CD14-positive monocyte (primary cell): Measurements from ENCODE around the gene CENPP. TPM values are rescaled to one million over a fixed set of nuclear protein-coding genes. Genes with fewer than 3 reads are reported as not detected.

ENCODE experiments used
- DNase-seq, 3 donors: peaks; one replicate each; pipeline ENCODE4 v3.0.0-alpha.2; 2011 to 2022
- H2AFZ ChIP-seq: 2 replicates; pipeline ENCODE4 v1.6.0; 2012; ENCODE audit warnings: mild to moderate bottlenecking, low read depth, low read length, inconsistent platforms; ENCODE audit not compliant: insufficient read depth, poor library complexity, severe bottlenecking
- H3K27ac ChIP-seq, 2 donors: 1 replicate in 1 of 2; 2 replicates in 1 of 2; pipeline ENCODE4 v1.5.1; 2012 to 2013; ENCODE audit warnings: low read length in 2 of 2, control low read depth in 1 of 2, inconsistent platforms in 1 of 2, low read depth in 1 of 2, mild to moderate bottlenecking in 1 of 2
- H3K27me3 ChIP-seq, 2 donors: one replicate each; pipeline versions ENCODE4 v1.6.0 to v1.6.1; 2011 to 2013; ENCODE audit warnings: low read length in 2 of 2; ENCODE audit not compliant: control insufficient read depth in 2 of 2, insufficient read depth in 2 of 2
- H3K36me3 ChIP-seq, 2 donors: replicated peaks in 1 of 2; 1 replicate in 1 of 2; 2 replicates in 1 of 2; pipeline versions ENCODE4 v1.5.1 to v1.6.1; 2012 to 2013; ENCODE audit warnings: low read length in 2 of 2, control low read depth in 1 of 2, inconsistent platforms in 1 of 2, mild to moderate bottlenecking in 1 of 2; ENCODE audit not compliant: insufficient read depth in 2 of 2, control insufficient read depth in 1 of 2
- H3K4me1 ChIP-seq, 2 donors: 1 replicate in 1 of 2; 2 replicates in 1 of 2; pipeline versions ENCODE4 v1.5.1 to v1.6.1; 2012 to 2013; ENCODE audit warnings: low read length in 2 of 2, control low read depth in 1 of 2, inconsistent platforms in 1 of 2, mild to moderate bottlenecking in 1 of 2, moderate library complexity in 1 of 2; ENCODE audit not compliant: insufficient read depth in 2 of 2, control insufficient read depth in 1 of 2
- H3K4me2 ChIP-seq: replicated peaks from 2 replicates; pipeline ENCODE3; 2012; ENCODE audit warnings: low read length, moderate library complexity, mild to moderate bottlenecking; ENCODE audit not compliant: poor library complexity, severe bottlenecking; ENCODE audit errors: extremely low read depth
- H3K4me3 ChIP-seq, 3 experiments: fragments of 200-600 bp in 1 of 3; sonication (generic) in 1 of 3; replicated peaks in 1 of 3; 1 replicate in 2 of 3; 2 replicates in 1 of 3; pipeline ENCODE4 v1.5.1; 2011 to 2013; ENCODE audit warnings: low read length in 3 of 3, mild to moderate bottlenecking in 3 of 3, control low read depth in 2 of 3, low read depth in 2 of 3, inconsistent platforms in 1 of 3, moderate library complexity in 1 of 3
- H3K79me2 ChIP-seq: 2 replicates; pipeline ENCODE4 v1.6.0; 2012; ENCODE audit warnings: mild to moderate bottlenecking, control low read depth, inconsistent platforms, low read length, moderate library complexity; ENCODE audit not compliant: insufficient read depth
- H3K9ac ChIP-seq: 2 replicates; pipeline ENCODE4 v1.6.0; 2017; ENCODE audit warnings: low read length, mild to moderate bottlenecking; ENCODE audit not compliant: insufficient read depth, poor library complexity, severe bottlenecking
- H3K9me3 ChIP-seq, 2 donors: replicated peaks in 1 of 2; 1 replicate in 1 of 2; 2 replicates in 1 of 2; pipeline versions ENCODE4 v1.5.1 to v1.6.1; 2012 to 2013; ENCODE audit warnings: low read length in 2 of 2, control low read depth in 1 of 2; ENCODE audit not compliant: control insufficient read depth in 1 of 2, insufficient read depth in 1 of 2
- H4K20me1 ChIP-seq: 2 replicates; pipeline ENCODE4 v1.6.0; 2012; ENCODE audit warnings: mild to moderate bottlenecking, low read length, control low read depth, moderate library complexity; ENCODE audit not compliant: insufficient read depth
- H3K27ac Mint-ChIP-seq, 7 donors: one replicate each; pipeline ENCODE4 v1.8.0; 2020; ENCODE audit warnings: mild to moderate bottlenecking in 7 of 7, mixed read lengths in 7 of 7, moderate library complexity in 6 of 7, inconsistent platforms in 2 of 7
- H3K27me3 Mint-ChIP-seq, 3 donors: one replicate each; pipeline ENCODE4 v1.8.0; 2021 to 2022; ENCODE audit warnings: low read depth in 3 of 3, mild to moderate bottlenecking in 3 of 3, mixed read lengths in 3 of 3, moderate library complexity in 3 of 3, inconsistent platforms in 1 of 3
- H3K36me3 Mint-ChIP-seq, 2 donors: one replicate each; pipeline ENCODE4 v1.8.0; 2020; ENCODE audit warnings: mixed read lengths in 2 of 2, inconsistent platforms in 1 of 2, mild to moderate bottlenecking in 1 of 2
- H3K4me1 Mint-ChIP-seq: one replicate; pipeline ENCODE4 v1.8.0; 2020; ENCODE audit warnings: mild to moderate bottlenecking, mixed read lengths
- H3K4me3 Mint-ChIP-seq, 2 donors: one replicate each; pipeline ENCODE4 v1.8.0; 2020; ENCODE audit warnings: mild to moderate bottlenecking in 2 of 2, mixed read lengths in 2 of 2, moderate library complexity in 1 of 2
- H3K9me3 Mint-ChIP-seq, 7 donors: one replicate each; pipeline ENCODE4 v1.8.0; 2020 to 2022; ENCODE audit warnings: mixed read lengths in 7 of 7, mild to moderate bottlenecking in 6 of 7, moderate library complexity in 6 of 7, inconsistent platforms in 2 of 7
- WGBS: methylation state at CpG from one replicate; pipeline ENCODE4 v1.1.5; 2013; ENCODE audit warnings: missing lambda C conversion rate; ENCODE audit not compliant: insufficient coverage; 5-methylcytosine and 5-hydroxymethylcytosine counted together
- intact Hi-C, 2 donors: fragments of 100-400 bp; cut with micrococcal nuclease; formaldehyde crosslinking; loops; one replicate each; pipeline versions ENCODE4 v1.15.0 to v1.15.1; 2023
- polyA plus RNA-seq, 3 donors: library from polyadenylated mRNA; depleted of rRNA in 1 of 3; unstranded in 2 of 3; stranded (reverse) in 1 of 3; fragments of 300-500 nt in 2 of 3; fragments of >200 nt in 1 of 3; fragmentation: Illumina TruSeq in 2 of 3; gene quantifications; 1 replicate in 2 of 3; 2 replicates in 1 of 3; pipeline ENCODE4 v1.2.3, GENCODE V29; 2012 to 2021
- TF ChIP-seq, protein P1 (sequence below): fragments of 200-600 bp; IDR thresholded peaks from one replicate; pipeline ENCODE4 v1.8.0; 2022; ENCODE audit warnings: antibody characterized with exemption, mild to moderate bottlenecking

CENPP gene
- polyA plus RNA-seq, 3 donors = 0.50 to 1.1 (median 1.1) TPM

DNA sequence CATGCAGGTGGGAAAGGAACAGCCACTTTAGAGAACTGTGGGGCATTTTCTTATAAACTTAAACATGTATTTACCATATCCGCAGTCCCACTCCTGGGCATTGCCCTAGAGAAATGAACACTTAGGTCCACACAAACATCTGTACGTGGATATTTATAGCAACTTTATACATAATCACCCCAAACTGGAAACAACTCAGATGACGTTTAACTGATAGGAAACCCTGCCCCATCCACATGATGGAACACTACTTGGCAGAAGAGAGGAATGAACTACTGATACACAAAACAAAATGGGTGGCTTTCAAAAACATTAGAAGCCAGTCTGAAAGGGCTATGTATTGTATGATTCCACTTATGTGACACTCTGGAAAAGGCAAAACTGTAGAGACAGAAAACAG lies 187.6 kb downstream of the CENPP start:
- Histone ChIP-seq H3K27me3 (no peaks in the 10 kb centered on the region), H2AFZ (no peak overlapping the region), H3K9me3 (no peaks in the 10 kb centered on the region), H3K79me2 (no peaks in the 10 kb centered on the region), H3K36me3 (no peaks in the 10 kb centered on the region), H3K9ac (no peak overlapping the region), H3K27ac (no peak overlapping the region), H3K4me2 (no peak overlapping the region), H4K20me1 (no peaks in the 10 kb centered on the region), H3K4me3 (no peak overlapping the region), H3K4me1 (no peaks in the 10 kb centered on the region)
- Mint-ChIP-seq H3K4me3 (no peak overlapping the region), H3K36me3 (peaks cover 0 to 1% of the 10 kb centered on the region in 2 donors), H3K27ac (peak overlapping the region in 1 of 7 donors; percentile 74), H3K27me3 (peaks cover 0 to 2% (median 1%) of the 10 kb centered on the region in 3 donors), H3K4me1 (peaks cover 3% of the 10 kb centered on the region), H3K9me3 (no peaks in the 10 kb centered on the region)
- TF ChIP-seq, protein P1, sequence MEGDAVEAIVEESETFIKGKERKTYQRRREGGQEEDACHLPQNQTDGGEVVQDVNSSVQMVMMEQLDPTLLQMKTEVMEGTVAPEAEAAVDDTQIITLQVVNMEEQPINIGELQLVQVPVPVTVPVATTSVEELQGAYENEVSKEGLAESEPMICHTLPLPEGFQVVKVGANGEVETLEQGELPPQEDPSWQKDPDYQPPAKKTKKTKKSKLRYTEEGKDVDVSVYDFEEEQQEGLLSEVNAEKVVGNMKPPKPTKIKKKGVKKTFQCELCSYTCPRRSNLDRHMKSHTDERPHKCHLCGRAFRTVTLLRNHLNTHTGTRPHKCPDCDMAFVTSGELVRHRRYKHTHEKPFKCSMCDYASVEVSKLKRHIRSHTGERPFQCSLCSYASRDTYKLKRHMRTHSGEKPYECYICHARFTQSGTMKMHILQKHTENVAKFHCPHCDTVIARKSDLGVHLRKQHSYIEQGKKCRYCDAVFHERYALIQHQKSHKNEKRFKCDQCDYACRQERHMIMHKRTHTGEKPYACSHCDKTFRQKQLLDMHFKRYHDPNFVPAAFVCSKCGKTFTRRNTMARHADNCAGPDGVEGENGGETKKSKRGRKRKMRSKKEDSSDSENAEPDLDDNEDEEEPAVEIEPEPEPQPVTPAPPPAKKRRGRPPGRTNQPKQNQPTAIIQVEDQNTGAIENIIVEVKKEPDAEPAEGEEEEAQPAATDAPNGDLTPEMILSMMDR = no peak
- intact Hi-C loops = no loop called here
- no peak for DNase-seq
- WGBS = no CpG with 5 or more reads among the region's 3 CpGs

DNA sequence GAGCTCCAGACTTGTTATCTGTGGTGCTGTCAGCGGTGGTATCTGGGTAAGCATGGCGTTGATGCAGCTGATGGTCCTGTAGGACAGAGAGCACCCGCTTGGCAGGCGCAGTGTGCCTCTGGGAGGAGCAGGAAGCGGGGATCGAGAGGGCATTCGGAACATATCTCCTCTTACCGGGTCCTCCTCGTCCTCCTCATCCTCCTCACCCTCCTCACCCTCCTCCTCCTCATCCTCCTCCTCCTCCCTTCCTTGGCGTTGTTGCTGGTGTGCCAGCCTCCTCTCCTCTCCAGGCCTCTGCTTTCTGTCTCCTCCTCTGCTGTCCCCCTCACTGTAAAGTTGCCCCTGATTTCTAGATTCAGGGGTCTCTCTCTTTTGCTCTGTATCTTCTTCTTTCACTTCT lies 188.9 kb downstream of the CENPP start:
- H3K4me1 ChIP-seq = no peaks in the 10 kb centered on the region
- 97% methylated on average over 6 of the region's 10 CpGs for WGBS
- no peak overlapping the region for H3K9ac ChIP-seq
- Mint-ChIP-seq H3K9me3 (peaks cover 0 to 3% (median 0%) of the 10 kb centered on the region in 7 donors), H3K4me1 (peaks cover 3% of the 10 kb centered on the region), H3K27me3 (peaks cover 0 to 3% (median 2%) of the 10 kb centered on the region in 3 donors), H3K27ac (no peak overlapping the region), H3K36me3 (peaks cover 5% of the 10 kb centered on the region in 2 donors), H3K4me3 (no peak overlapping the region)
- H2AFZ ChIP-seq = no peak overlapping the region
- H3K36me3 ChIP-seq = no peaks in the 10 kb centered on the region
- intact Hi-C loops = no loop called here
- H3K4me3 ChIP-seq = no peak overlapping the region
- H4K20me1 ChIP-seq = no peaks in the 10 kb centered on the region
- H3K27ac ChIP-seq = no peak overlapping the region
- DNase-seq = no peak
- no peak overlapping the region for H3K4me2 ChIP-seq
- H3K9me3 ChIP-seq = no peaks in the 10 kb centered on the region
- no peaks in the 10 kb centered on the region for H3K79me2 ChIP-seq
- TF ChIP-seq, protein P1 = no peak
- H3K27me3 ChIP-seq = no peaks in the 10 kb centered on the region
